H1 (cell line): ENCODE measurements around the gene SRPX2. TPM values are rescaled to one million over a fixed set of nuclear protein-coding genes. Genes with fewer than 3 reads are reported as not detected.

ENCODE experiments used
- CTCF ChIA-PET: fragments of 300-600 bp; sonication (Branson Sonifier 250); formaldehyde crosslinking; loops from one replicate; lab custom pipeline; 2021; ENCODE audit not compliant: partially characterized antibody; lab: Charles Lee
- POLR2A ChIA-PET: fragments of 300-600 bp; sonication (Branson Sonifier 250); formaldehyde crosslinking; loops from one replicate; lab custom pipeline; 2021; ENCODE audit warnings: inconsistent platforms; ENCODE audit not compliant: partially characterized antibody; lab: Charles Lee
- DNase-seq, 2 experiments: peaks; one replicate each; pipeline versions ENCODE4 v3.0.0 to v3.0.0-alpha.2; 2010 to 2022; ENCODE audit warnings: low spot score in 2 of 2, low read depth in 1 of 2, mixed read lengths in 1 of 2
- FAIRE-seq: peaks from 2 replicates; lab custom pipeline; 2011; peaks lifted over from hg19 to GRCh38; lab: Jason Lieb, UNC
- H2AFZ ChIP-seq: 2 replicates; pipeline ENCODE4 v1.8.1; 2012; ENCODE audit warnings: low read length, inconsistent platforms
- H2AK5ac ChIP-seq: 2 replicates; pipeline ENCODE4 v1.6.1; 2013; ENCODE audit warnings: low read depth, low read length
- H2BK120ac ChIP-seq: replicated peaks from 2 replicates; pipeline ENCODE3; 2013; ENCODE audit warnings: low read depth, low read length, inconsistent platforms
- H2BK12ac ChIP-seq: 2 replicates; pipeline ENCODE4 v1.6.1; 2013; ENCODE audit warnings: low read depth, low read length
- H2BK15ac ChIP-seq: 2 replicates; pipeline ENCODE4 v1.6.1; 2013; ENCODE audit warnings: low read length
- H2BK20ac ChIP-seq: 2 replicates; pipeline ENCODE4 v1.6.1; 2013; ENCODE audit warnings: low read length
- H2BK5ac ChIP-seq: 2 replicates; pipeline ENCODE4 v1.6.1; 2013; ENCODE audit warnings: low read depth, low read length
- H3K14ac ChIP-seq: 2 replicates; pipeline ENCODE4 v1.6.1; 2013; ENCODE audit warnings: inconsistent platforms; ENCODE audit not compliant: insufficient read length
- H3K18ac ChIP-seq: 2 replicates; pipeline ENCODE4 v1.6.1; 2013; ENCODE audit warnings: low read length; ENCODE audit errors: extremely low read depth
- H3K23ac ChIP-seq: 2 replicates; pipeline ENCODE4 v1.6.1; 2013; ENCODE audit warnings: inconsistent platforms; ENCODE audit not compliant: insufficient read length
- H3K23me2 ChIP-seq: 2 replicates; pipeline ENCODE4 v1.6.1; 2013; ENCODE audit warnings: low read depth, low read length
- H3K27ac ChIP-seq: 2 replicates; pipeline ENCODE4 v1.6.1; 2011; ENCODE audit warnings: low read depth, low read length, inconsistent platforms
- H3K27me3 ChIP-seq, 4 experiments: replicated peaks in 1 of 4; 1 replicate in 1 of 4; 2 replicates in 3 of 4; pipeline versions ENCODE4 v1.6.1 to v1.8.1; 2011 to 2013; ENCODE audit warnings: low read length in 3 of 4, mild to moderate bottlenecking in 3 of 4, inconsistent platforms in 2 of 4, mixed read lengths in 2 of 4, moderate library complexity in 1 of 4; ENCODE audit not compliant: control insufficient read depth in 3 of 4, insufficient read depth in 3 of 4; ENCODE audit errors: extremely low read depth in 1 of 4
- H3K36me3 ChIP-seq, 4 experiments: 2 replicates each; pipeline versions ENCODE4 v1.6.1 to v1.8.1; 2011 to 2013; ENCODE audit warnings: mild to moderate bottlenecking in 4 of 4, low read length in 3 of 4, moderate library complexity in 2 of 4, control low read depth in 1 of 4, inconsistent platforms in 1 of 4; ENCODE audit not compliant: insufficient read depth in 4 of 4, control insufficient read depth in 2 of 4
- H3K4ac ChIP-seq: replicated peaks from 2 replicates; pipeline ENCODE3; 2013; ENCODE audit warnings: low read length, low read depth, mixed read lengths, inconsistent platforms; ENCODE audit not compliant: insufficient read length
- H3K4me1 ChIP-seq, 4 experiments: replicated peaks in 1 of 4; 1 replicate in 1 of 4; 2 replicates in 3 of 4; pipeline versions ENCODE4 v1.6.1 to v1.8.1; 2011 to 2013; ENCODE audit warnings: low read length in 3 of 4, inconsistent platforms in 2 of 4, mixed read lengths in 1 of 4; ENCODE audit not compliant: insufficient read depth in 4 of 4, control insufficient read depth in 3 of 4
- H3K4me2 ChIP-seq, 2 experiments: 2 replicates each; pipeline versions ENCODE4 v1.6.1 to v1.8.1; 2011 to 2013; ENCODE audit warnings: low read depth in 2 of 2, low read length in 2 of 2, control low read depth in 1 of 2, inconsistent platforms in 1 of 2, mild to moderate bottlenecking in 1 of 2; ENCODE audit not compliant: insufficient read depth in 1 of 2
- H3K4me3 ChIP-seq, 4 experiments: fragments of 200-600, 300-600 bp in 1 of 4; sonication (generic), shearing (Covaris generic), sonication (Bioruptor Twin) in 1 of 4; 2 replicates each; pipeline versions ENCODE4 v1.5.1 to v1.8.1; 2011 to 2016; ENCODE audit warnings: low read length in 4 of 4, low read depth in 3 of 4, control low read depth in 2 of 4, inconsistent platforms in 2 of 4, mild to moderate bottlenecking in 2 of 4, mixed read lengths in 1 of 4, moderate library complexity in 1 of 4; ENCODE audit not compliant: insufficient read depth in 2 of 4; ENCODE audit errors: extremely low read depth in 1 of 4
- H3K56ac ChIP-seq: replicated peaks from 2 replicates; pipeline ENCODE3; 2013; ENCODE audit warnings: low read depth, mild to moderate bottlenecking, mixed read lengths, low read length, inconsistent platforms; ENCODE audit not compliant: insufficient read length
- H3K79me1 ChIP-seq: 2 replicates; pipeline ENCODE4 v1.6.1; 2013; ENCODE audit warnings: low read depth, low read length, control low read depth
- H3K79me2 ChIP-seq, 2 experiments: 2 replicates each; pipeline versions ENCODE4 v1.6.1 to v1.8.1; 2012 to 2013; ENCODE audit warnings: low read length in 2 of 2, mild to moderate bottlenecking in 2 of 2, inconsistent platforms in 1 of 2; ENCODE audit not compliant: insufficient read depth in 2 of 2, control insufficient read depth in 1 of 2
- H3K9ac ChIP-seq, 4 experiments: replicated peaks in 1 of 4; 1 replicate in 1 of 4; 2 replicates in 3 of 4; pipeline versions ENCODE4 v1.6.1 to v1.8.1; 2011 to 2013; ENCODE audit warnings: low read depth in 3 of 4, low read length in 3 of 4, control low read depth in 2 of 4, mild to moderate bottlenecking in 2 of 4, moderate library complexity in 2 of 4, inconsistent platforms in 1 of 4; ENCODE audit errors: extremely low read depth in 1 of 4
- H3K9me3 ChIP-seq, 2 experiments: 2 replicates each; pipeline versions ENCODE4 v1.6.1 to v1.8.1; 2012 to 2013; ENCODE audit warnings: mild to moderate bottlenecking in 2 of 2, moderate library complexity in 2 of 2, control low read depth in 1 of 2, inconsistent platforms in 1 of 2, low read depth in 1 of 2, low read length in 1 of 2, mixed read lengths in 1 of 2; ENCODE audit not compliant: insufficient read depth in 2 of 2
- H4K20me1 ChIP-seq, 2 experiments: replicated peaks in 1 of 2; 2 replicates each; pipeline versions ENCODE3 to v1.8.1; 2011 to 2013; ENCODE audit warnings: inconsistent platforms in 2 of 2, low read length in 2 of 2, mild to moderate bottlenecking in 1 of 2; ENCODE audit not compliant: insufficient read depth in 2 of 2, control insufficient read depth in 1 of 2
- H4K5ac ChIP-seq: 2 replicates; pipeline ENCODE4 v1.6.1; 2013; ENCODE audit warnings: low read length, low read depth, mixed read lengths, inconsistent platforms; ENCODE audit not compliant: insufficient read length
- H4K8ac ChIP-seq: 2 replicates; pipeline ENCODE4 v1.8.0; 2013; ENCODE audit warnings: mild to moderate bottlenecking, moderate library complexity, low read length, inconsistent platforms; ENCODE audit not compliant: insufficient read depth; ENCODE audit errors: extremely low read depth
- H4K91ac ChIP-seq: replicated peaks from 2 replicates; pipeline ENCODE3; 2013; ENCODE audit warnings: low read length, mixed read lengths, inconsistent platforms; ENCODE audit not compliant: insufficient read length
- EGR1 ChIP-seq: IDR thresholded peaks from 2 replicates; pipeline ENCODE4 v1.6.1; 2011; ENCODE audit warnings: low read depth, low read length, borderline replicate concordance
- PHF8 ChIP-seq: fragments of 200-600 bp; sonication (generic); conservative IDR thresholded peaks from 2 replicates; pipeline ENCODE4 v1.7.1; 2012; ENCODE audit warnings: low read depth, mild to moderate bottlenecking, inconsistent platforms, low read length, moderate library complexity
- TAF7 ChIP-seq: optimal IDR thresholded peaks from 2 replicates; pipeline ENCODE3; 2011; ENCODE audit warnings: low read depth, mild to moderate bottlenecking, inconsistent platforms, low read length, moderate library complexity, borderline replicate concordance
- WGBS, 2 experiments: shearing (Covaris generic) in 1 of 2; methylation state at CpG; one replicate each; pipeline versions ENCODE4 v1.1.6 to v1.1.7; 2013 to 2015; ENCODE audit warnings: low lambda C conversion rate in 2 of 2, mixed read lengths in 2 of 2, inconsistent platforms in 1 of 2, low coverage in 1 of 2, missing lambda C conversion rate in 1 of 2; ENCODE audit not compliant: insufficient replicate concordance in 2 of 2, insufficient coverage in 1 of 2, insufficient read length in 1 of 2; ENCODE audit errors: extremely low coverage in 1 of 2, missing lambda C conversion rate in 1 of 2; 5-methylcytosine and 5-hydroxymethylcytosine counted together
- polyA plus RNA-seq, 7 experiments: library from polyadenylated mRNA; depleted of rRNA in 3 of 7; stranded (reverse) in 5 of 7; unstranded in 2 of 7; fragments of >200 nt in 5 of 7; fragments of 200-250 nt in 2 of 7; gene quantifications; 1 replicate in 5 of 7; 2 replicates in 1 of 7; 4 replicates in 1 of 7; pipeline versions ENCODE4 v1.2.1 to v1.2.3, GENCODE V29; 2011 to 2013; ENCODE audit warnings: missing spikeins in 2 of 7, mixed read lengths in 2 of 7
- total RNA-seq: library from RNA; stranded (reverse); fragmentation: NEBNext Ultra II Directional; extraction: Animal tissue kit (Norgen Biotek cat#: 25700); gene quantifications from 2 replicates; pipeline ENCODE4 v1.2.1, GENCODE V29; 2021

The SRPX2 gene
- total and polyA plus RNA-seq, 2 of the 8 experiments (the other 6 are each of a cell fraction or from before 2014, with no cell fraction given), result not detected

GRCh38 chrX:100685997-100686305, 42.0 kb downstream of the SRPX2 start:
- no peak for DNase-seq
- no peak overlapping the region for H2AK5ac ChIP-seq
- FAIRE-seq, result no peak
- H2BK5ac ChIP-seq, result no peak overlapping the region
- H2AFZ ChIP-seq, result no peak overlapping the region
- no peak overlapping the region for H3K4ac ChIP-seq
- H4K91ac ChIP-seq, result no peak overlapping the region
- CTCF ChIA-PET, result interaction anchor here (0.9 to 8.1 kb wide), 19 partner anchors 10 to 238 kb away, joined by 3 to 129 read pairs (median 5); partner anchors contain the start of gene SYTL4
- no peak overlapping the region for H3K18ac ChIP-seq
- 13% methylated on average over 1 of the region's 1 CpG; no CpG with 5 or more reads in 1 of the 2 experiments for WGBS, 2 experiments
- no peaks in the 10 kb centered on the region for H3K4me1 ChIP-seq
- POLR2A ChIA-PET, result no interaction called here
- no peak overlapping the region for H3K4me3 ChIP-seq
- H3K14ac ChIP-seq, result no peak overlapping the region
- H3K9me3 ChIP-seq, result no peaks in the 10 kb centered on the region
- H3K56ac ChIP-seq, result no peak overlapping the region
- no peak overlapping the region for H2BK120ac ChIP-seq
- H4K5ac ChIP-seq, result no peak overlapping the region
- H3K79me1 ChIP-seq, result no peaks in the 10 kb centered on the region
- TF ChIP-seq EGR1 (no peak), PHF8 (no peak), TAF7 (no peak)
- TF ChIP-seq, all 59 proteins: peak for 0
- Histone ChIP-seq H3K9ac (no peak overlapping the region), H2BK12ac (no peak overlapping the region), H3K36me3 (no peaks in the 10 kb centered on the region), H3K23ac (no peak overlapping the region), H2BK20ac (no peak overlapping the region), H3K4me2 (no peak overlapping the region), H3K23me2 (no peaks in the 10 kb centered on the region), H3K27me3 (no peaks in the 10 kb centered on the region), H2BK15ac (no peak overlapping the region), H3K79me2 (no peaks in the 10 kb centered on the region), H4K20me1 (no peaks in the 10 kb centered on the region), H4K8ac (no peak overlapping the region), H3K27ac (no peak overlapping the region)
